Thoracic aorta (tissue), 2 donors: Measurements from ENCODE around the gene RPS24. TPM values are rescaled to one million over a fixed set of nuclear protein-coding genes. Genes with fewer than 3 reads are reported as not detected.

Experiments
- ATAC-seq: fragments of 150-250 bp; one replicate; pipeline ENCODE4 v1.8.0; 2017; ENCODE audit warnings: low read depth; ENCODE audit not compliant: insufficient number of reproducible peaks, low FRiP score
- DNase-seq: peaks from one replicate; pipeline ENCODE4 v3.0.0-alpha.2; 2020; ENCODE audit warnings: low spot score
- H3K27ac ChIP-seq, 2 donors: fragments of 200-600 bp; sonication (generic); 1 replicate in 1 of 2; 2 replicates in 1 of 2; pipeline ENCODE4 v1.5.1; 2016; ENCODE audit warnings: mild to moderate bottlenecking in 2 of 2, moderate library complexity in 2 of 2
- H3K27me3 ChIP-seq: fragments of 200-600 bp; sonication (generic); replicated peaks from 2 replicates; pipeline ENCODE4 v1.6.0; 2016; ENCODE audit warnings: mild to moderate bottlenecking; ENCODE audit not compliant: insufficient read depth
- H3K36me3 ChIP-seq: fragments of 200-600 bp; sonication (generic); one replicate; pipeline ENCODE4 v1.5.1; 2016
- H3K4me1 ChIP-seq, 2 donors: fragments of 200-600 bp; sonication (generic); 1 replicate in 1 of 2; 2 replicates in 1 of 2; pipeline versions ENCODE4 v1.5.1 to v1.6.0; 2016; ENCODE audit warnings: low read depth in 2 of 2, mild to moderate bottlenecking in 1 of 2; ENCODE audit not compliant: control insufficient read depth in 1 of 2
- H3K4me3 ChIP-seq: fragments of 200-600 bp; sonication (generic); 2 replicates; pipeline ENCODE4 v1.5.1; 2016; ENCODE audit warnings: mild to moderate bottlenecking
- H3K9me3 ChIP-seq: fragments of 200-600 bp; sonication (generic); 2 replicates; pipeline ENCODE4 v1.5.1; 2016
- total RNA-seq, 2 donors: library from RNA; depleted of rRNA; stranded (reverse); fragments of >200 nt; gene quantifications; one replicate each; pipeline versions ENCODE4 v1.1.0 to v1.2.3, GENCODE V29; 2016
- TF ChIP-seq, protein P1 (sequence below): fragments of 200-600 bp; sonication (generic); IDR thresholded peaks from one replicate; pipeline ENCODE4 v1.5.1; 2019; ENCODE audit warnings: antibody characterized with exemption

Gene RPS24
- total RNA-seq, 2 donors from 2014 or later: 1,219 to 1,252 TPM

DNA sequence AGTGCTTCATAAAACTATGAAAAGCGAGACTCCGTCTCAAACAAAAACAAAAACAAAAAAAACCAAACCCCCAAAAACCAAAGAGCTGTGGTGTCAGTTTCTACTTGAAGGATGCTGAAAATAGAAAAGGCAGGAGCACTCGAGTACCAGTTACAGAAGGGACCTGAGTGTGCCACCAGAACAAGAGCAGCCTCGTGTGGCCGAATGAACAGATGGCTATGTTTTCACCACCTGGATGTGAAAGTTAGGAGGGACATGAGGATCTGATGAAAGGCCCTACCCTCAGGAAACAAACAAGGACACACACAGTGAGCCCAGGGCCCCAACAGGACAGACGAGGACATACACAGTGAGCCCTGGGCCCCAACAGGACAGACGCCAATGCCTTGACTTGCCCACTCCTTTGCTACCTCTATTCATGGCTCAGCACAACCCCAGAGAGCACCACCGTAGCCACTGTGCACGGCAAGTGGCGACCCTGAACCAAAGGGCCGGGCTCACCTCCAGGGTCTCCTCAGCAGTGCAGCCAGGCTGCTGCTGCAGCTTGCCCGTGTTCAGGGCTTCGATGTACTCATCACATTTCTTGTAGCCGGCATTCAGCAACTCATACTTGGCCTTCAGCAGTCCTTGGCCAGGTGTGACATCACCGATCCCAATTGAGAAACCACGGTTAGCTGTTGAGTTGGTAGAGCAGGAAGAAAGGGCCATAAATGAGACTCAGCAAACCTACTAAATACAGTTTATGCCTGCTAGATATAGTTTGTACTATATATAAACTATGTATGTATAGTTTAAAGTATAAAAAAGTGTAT lies 29.2 kb upstream of the RPS24 start:
- Histone ChIP-seq H3K4me1 (no peaks in the 10 kb centered on the region), H3K4me3 (no peak overlapping the region), H3K36me3 (peaks cover 70% of the 10 kb centered on the region), H3K9me3 (no peaks in the 10 kb centered on the region), H3K27ac (no peak overlapping the region), H3K27me3 (no peaks in the 10 kb centered on the region)
- DNase-seq (no peak), ATAC-seq (no peak)
- TF ChIP-seq, protein P1, sequence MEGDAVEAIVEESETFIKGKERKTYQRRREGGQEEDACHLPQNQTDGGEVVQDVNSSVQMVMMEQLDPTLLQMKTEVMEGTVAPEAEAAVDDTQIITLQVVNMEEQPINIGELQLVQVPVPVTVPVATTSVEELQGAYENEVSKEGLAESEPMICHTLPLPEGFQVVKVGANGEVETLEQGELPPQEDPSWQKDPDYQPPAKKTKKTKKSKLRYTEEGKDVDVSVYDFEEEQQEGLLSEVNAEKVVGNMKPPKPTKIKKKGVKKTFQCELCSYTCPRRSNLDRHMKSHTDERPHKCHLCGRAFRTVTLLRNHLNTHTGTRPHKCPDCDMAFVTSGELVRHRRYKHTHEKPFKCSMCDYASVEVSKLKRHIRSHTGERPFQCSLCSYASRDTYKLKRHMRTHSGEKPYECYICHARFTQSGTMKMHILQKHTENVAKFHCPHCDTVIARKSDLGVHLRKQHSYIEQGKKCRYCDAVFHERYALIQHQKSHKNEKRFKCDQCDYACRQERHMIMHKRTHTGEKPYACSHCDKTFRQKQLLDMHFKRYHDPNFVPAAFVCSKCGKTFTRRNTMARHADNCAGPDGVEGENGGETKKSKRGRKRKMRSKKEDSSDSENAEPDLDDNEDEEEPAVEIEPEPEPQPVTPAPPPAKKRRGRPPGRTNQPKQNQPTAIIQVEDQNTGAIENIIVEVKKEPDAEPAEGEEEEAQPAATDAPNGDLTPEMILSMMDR: no peak

GRCh38 chr10:78007172-78007571 lies 26.5 kb upstream of the RPS24 start:
- H3K9me3 ChIP-seq: no peaks in the 10 kb centered on the region
- no peak for ATAC-seq
- H3K36me3 ChIP-seq: peaks cover 72% of the 10 kb centered on the region
- no peak overlapping the region for H3K27ac ChIP-seq
- H3K27me3 ChIP-seq: no peaks in the 10 kb centered on the region
- no peak overlapping the region for H3K4me3 ChIP-seq
- no peaks in the 10 kb centered on the region for H3K4me1 ChIP-seq
- TF ChIP-seq, protein P1: no peak
- DNase-seq: no peak

DNA sequence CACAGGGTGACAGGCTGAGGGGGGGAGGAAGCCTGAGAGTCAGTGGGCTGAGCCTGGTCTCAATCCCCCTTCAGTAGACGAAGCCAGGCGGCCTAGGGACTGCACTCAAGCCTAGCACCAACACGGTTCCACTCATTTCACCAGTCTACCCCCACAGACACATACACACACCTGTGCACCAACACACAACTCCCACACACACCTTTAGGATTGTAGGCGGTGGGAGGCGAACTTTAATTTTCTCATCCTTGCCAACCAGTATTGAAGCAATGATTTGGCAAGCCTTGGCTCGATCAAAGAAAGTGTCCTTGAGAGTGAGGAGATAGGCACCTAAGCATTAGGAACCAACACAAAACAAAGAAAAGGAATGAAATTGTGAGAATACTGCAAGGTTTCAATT lies 24.0 kb upstream of the RPS24 start:
- Histone ChIP-seq H3K4me1 (no peaks in the 10 kb centered on the region), H3K27me3 (no peaks in the 10 kb centered on the region), H3K9me3 (no peaks in the 10 kb centered on the region), H3K4me3 (no peak overlapping the region), H3K36me3 (peaks cover 72% of the 10 kb centered on the region), H3K27ac (no peak overlapping the region)
- no peak for ATAC-seq
- TF ChIP-seq, protein P1: no peak
- DNase-seq: no peak

DNA sequence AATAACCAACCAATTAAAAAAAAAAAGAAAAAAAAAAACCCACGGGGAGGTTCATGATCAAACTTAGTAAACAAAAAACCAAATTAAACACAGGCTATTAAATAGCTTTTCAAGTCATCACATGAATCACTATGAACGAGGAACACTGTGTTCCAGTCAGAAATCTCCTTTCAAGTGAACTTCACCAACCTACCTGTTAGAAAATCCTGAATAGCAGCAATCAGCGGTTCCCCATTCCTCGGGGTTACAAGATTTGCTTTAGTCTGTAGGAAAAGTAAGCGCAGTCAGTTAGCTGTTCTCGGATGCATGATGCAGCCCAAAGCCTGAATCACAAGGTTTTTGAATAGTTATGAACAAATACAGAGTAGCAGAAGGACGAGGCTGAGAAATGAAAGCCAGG lies 23.4 kb upstream of the RPS24 start:
- H3K27me3 ChIP-seq: no peaks in the 10 kb centered on the region
- TF ChIP-seq, protein P1: no peak
- H3K9me3 ChIP-seq: no peaks in the 10 kb centered on the region
- ATAC-seq (no peak), DNase-seq (no peak)
- no peak overlapping the region for H3K4me3 ChIP-seq
- H3K36me3 ChIP-seq: peaks cover 68% of the 10 kb centered on the region
- no peaks in the 10 kb centered on the region for H3K4me1 ChIP-seq
- H3K27ac ChIP-seq: no peak overlapping the region

GRCh38 chr10:78011065-78011464 lies 22.6 kb upstream of the RPS24 start:
- Histone ChIP-seq H3K27me3 (no peaks in the 10 kb centered on the region), H3K36me3 (peaks cover 62% of the 10 kb centered on the region), H3K9me3 (no peaks in the 10 kb centered on the region), H3K27ac (no peak overlapping the region), H3K4me3 (no peak overlapping the region), H3K4me1 (no peaks in the 10 kb centered on the region)
- TF ChIP-seq, protein P1: no peak
- ATAC-seq: no peak
- no peak for DNase-seq
